K562 (cell line): ENCODE measurements around the gene LCLAT1. TPM values are rescaled to one million over a fixed set of nuclear protein-coding genes. Genes with fewer than 3 reads are reported as not detected.

Source experiments
- ATAC-seq: fragments of 200-7000 bp; cut with Tn5 transposase; 3 replicates; pipeline ENCODE4 v1.9.1; 2020; ENCODE audit warnings: moderate library complexity
- BruUV-seq: library from RNA; stranded (reverse); fragments of 400-500 nt; replicated peaks from 2 replicates; lab custom pipeline; 2021; lab: Mats Ljungman, UMichigan
- CTCF ChIA-PET: fragments of 300-600 bp; formaldehyde crosslinking; extraction: SDS; loops from one replicate; lab custom pipeline; 2021; ENCODE audit warnings: low intra/inter-chr PET ratio; lab: Yijun Ruan, JAX
- POLR2A ChIA-PET: fragments of 300-600, 350-650 bp; sonication (Branson Sonifier 250); formaldehyde crosslinking; extraction: SDS; loops from one replicate; lab custom pipeline; 2021; ENCODE audit warnings: antibody characterized with exemption, inconsistent platforms; lab: Yijun Ruan, JAX
- DNase-seq, 4 experiments: peaks; one replicate each; pipeline versions ENCODE4 v3.0.0 to v3.0.0-alpha.2; 2011 to 2018; ENCODE audit warnings: low spot score in 3 of 4, mixed read lengths in 3 of 4; ENCODE audit errors: extremely low read depth in 1 of 4
- FAIRE-seq: peaks from 2 replicates; lab custom pipeline; 2011; peaks lifted over from hg19 to GRCh38; lab: Jason Lieb, UNC
- H2AFZ ChIP-seq: 2 replicates; pipeline ENCODE4 v1.6.0; 2011; ENCODE audit warnings: low read depth, low read length, control low read depth, inconsistent platforms
- H3K27ac ChIP-seq: fragments of 200-600 bp; 3 replicates; pipeline ENCODE4 v1.8.0; 2011; ENCODE audit warnings: low read depth, mild to moderate bottlenecking, control low read depth, inconsistent platforms, low read length, moderate library complexity, mixed read lengths; ENCODE audit errors: extremely low read depth
- H3K27me3 ChIP-seq, 2 experiments: fragments of 300-600 bp in 1 of 2; 2 replicates in 1 of 2; 3 replicates in 1 of 2; pipeline versions ENCODE4 v1.6.0 to v1.8.0; 2011; ENCODE audit warnings: inconsistent platforms in 2 of 2, low read length in 2 of 2, mild to moderate bottlenecking in 1 of 2, mixed read lengths in 1 of 2, moderate library complexity in 1 of 2; ENCODE audit not compliant: control insufficient read depth in 2 of 2, insufficient read depth in 2 of 2
- H3K36me3 ChIP-seq: fragments of 300-600 bp; 3 replicates; pipeline ENCODE4 v1.8.0; 2011; ENCODE audit warnings: mild to moderate bottlenecking, low read length, inconsistent platforms; ENCODE audit not compliant: control insufficient read depth, insufficient read depth
- H3K4me1 ChIP-seq, 2 experiments: fragments of 200-600 bp in 1 of 2; replicated peaks in 1 of 2; 2 replicates in 1 of 2; 3 replicates in 1 of 2; pipeline versions ENCODE4 v1.5.1 to v1.8.0; 2011; ENCODE audit warnings: inconsistent platforms in 2 of 2, low read length in 2 of 2, mild to moderate bottlenecking in 1 of 2, mixed read lengths in 1 of 2, moderate library complexity in 1 of 2; ENCODE audit not compliant: control insufficient read depth in 2 of 2, insufficient read depth in 2 of 2
- H3K4me2 ChIP-seq: 2 replicates; pipeline ENCODE4 v1.6.1; 2011; ENCODE audit warnings: low read length, control low read depth, inconsistent platforms, mixed read lengths; ENCODE audit not compliant: insufficient read depth
- H3K4me3 ChIP-seq: fragments of 200-600 bp; sonication (generic), shearing (Covaris generic); 2 replicates; pipeline ENCODE4 v1.5.1; 2016; ENCODE audit warnings: control low read depth, inconsistent platforms
- H3K79me2 ChIP-seq: fragments of 200-600 bp; 3 replicates; pipeline ENCODE4 v1.8.0; 2011; ENCODE audit warnings: low read length, inconsistent platforms; ENCODE audit not compliant: control insufficient read depth, insufficient read depth
- H3K9ac ChIP-seq, 2 experiments: 2 replicates each; pipeline versions ENCODE4 v1.6.0 to v1.6.1; 2011; ENCODE audit warnings: low read depth in 2 of 2, low read length in 2 of 2, control low read depth in 1 of 2, inconsistent platforms in 1 of 2, mild to moderate bottlenecking in 1 of 2, mixed read lengths in 1 of 2; ENCODE audit not compliant: insufficient read depth in 1 of 2
- H3K9me1 ChIP-seq: one replicate; pipeline ENCODE4 v1.6.0; 2011; ENCODE audit warnings: inconsistent platforms, mild to moderate bottlenecking, low read length, moderate library complexity; ENCODE audit not compliant: control insufficient read depth, insufficient read depth
- H3K9me3 ChIP-seq: replicated peaks from 2 replicates; pipeline ENCODE4 v1.5.1; 2011; ENCODE audit warnings: low read depth, low read length, inconsistent platforms; ENCODE audit not compliant: control insufficient read depth, insufficient read depth
- H4K20me1 ChIP-seq: replicated peaks from 2 replicates; pipeline ENCODE4 v1.6.1; 2011; ENCODE audit warnings: low read length, inconsistent platforms, mixed read lengths; ENCODE audit not compliant: control insufficient read depth, insufficient read depth
- BRD9 ChIP-seq: fragments of 450-650 bp; IDR thresholded peaks from 2 replicates; pipeline ENCODE4 v1.6.1; 2018; ENCODE audit warnings: low read depth; ENCODE audit not compliant: partially characterized antibody
- ELF2 ChIP-seq: fragments of 250-450 bp; sonication (Bioruptor Pico); IDR thresholded peaks from 2 replicates; pipeline ENCODE4 v1.5.0; 2021; ENCODE audit warnings: mild to moderate bottlenecking
- EZH2 ChIP-seq: IDR thresholded peaks from 2 replicates; pipeline ENCODE4 v1.6.1; 2012; ENCODE audit warnings: low read depth, mild to moderate bottlenecking, inconsistent platforms, low read length, borderline replicate concordance
- LCOR ChIP-seq: sonication (generic); formaldehyde crosslinking; IDR thresholded peaks from 2 replicates; pipeline ENCODE4 v1.8.0; 2022; ENCODE audit warnings: mild to moderate bottlenecking, missing genetic modification reagents
- MCM7 ChIP-seq, 2 experiments: fragments of 450-650 bp; IDR thresholded peaks; 2 replicates each; pipeline ENCODE4 v1.6.1; 2016 to 2018
- NR2C1 ChIP-seq, 2 experiments: fragments of 450-650 bp; IDR thresholded peaks; 2 replicates each; pipeline ENCODE4 v1.6.1; 2017; ENCODE audit warnings: mild to moderate bottlenecking in 2 of 2, antibody characterized with exemption in 1 of 2, inconsistent platforms in 1 of 2, missing compliant biosample characterization in 1 of 2, missing genetic modification characterization in 1 of 2
- NR3C1 ChIP-seq: sonication (generic); formaldehyde crosslinking; IDR thresholded peaks from 2 replicates; pipeline ENCODE4 v1.8.1; 2022; ENCODE audit warnings: missing genetic modification reagents
- NRF1 ChIP-seq, 2 experiments: fragments of 450-650 bp; IDR thresholded peaks in 1 of 2; conservative IDR thresholded peaks in 1 of 2; 2 replicates each; pipeline ENCODE4 v1.6.1; 2014; ENCODE audit warnings: mild to moderate bottlenecking in 2 of 2
- SETDB1 ChIP-seq: IDR thresholded peaks from one replicate; pipeline ENCODE4 v1.6.1; 2012; ENCODE audit warnings: low read length, control low read depth, inconsistent platforms
- TRIM28 ChIP-seq: fragments of 450-650 bp; IDR thresholded peaks from 2 replicates; pipeline ENCODE4 v1.6.1; 2017
- ZBED1 ChIP-seq: IDR thresholded peaks from 2 replicates; pipeline ENCODE4 v1.6.1; 2014
- ZNF408 ChIP-seq: fragments of 250-450 bp; sonication (Bioruptor Pico); IDR thresholded peaks from 2 replicates; pipeline ENCODE4 v1.4.0; 2020; ENCODE audit warnings: low read depth, mild to moderate bottlenecking, moderate library complexity
- ZSCAN32 ChIP-seq: fragments of 450-650 bp; formaldehyde crosslinking; IDR thresholded peaks from 2 replicates; pipeline ENCODE4 v1.4.0; 2020; ENCODE audit warnings: mild to moderate bottlenecking, moderate library complexity
- WGBS: fragments of 100-300 bp; shearing (Covaris generic); methylation state at CpG from one replicate; pipeline ENCODE4 v1.1.6; 2016; ENCODE audit warnings: low coverage, mixed read lengths; ENCODE audit not compliant: insufficient coverage; ENCODE audit errors: missing lambda C conversion rate; 5-methylcytosine and 5-hydroxymethylcytosine counted together
- in situ Hi-C: fragments of 300-500 bp; cut with MboI; formaldehyde crosslinking; loops from 4 replicates; pipeline ENCODE4 v1.15.0; 2018; ENCODE audit warnings: inconsistent platforms, mixed read lengths
- intact Hi-C: fragments of 100-400 bp; cut with micrococcal nuclease; formaldehyde crosslinking; loops from 2 replicates; pipeline ENCODE4 v1.14.2; 2022
- polyA plus RNA-seq, 8 experiments: library from polyadenylated mRNA; depleted of rRNA in 4 of 8; stranded (reverse) in 5 of 8; unstranded in 3 of 8; fragments of >200 nt; fragmentation: Nextera tagmentation in 2 of 8; fragmentation: Illumina TruSeq in 1 of 8; extraction: Ambion mirVana in 2 of 8; extraction: Trizol in 1 of 8; gene quantifications; 2 replicates each; pipeline versions ENCODE4 v1.2.1 to v1.2.3, GENCODE V29; 2011 to 2014; ENCODE audit warnings: inconsistent platforms in 1 of 8, missing spikeins in 1 of 8
- total RNA-seq, 7 experiments: library from RNA; depleted of rRNA in 6 of 7; stranded (reverse); fragments of >200 nt in 6 of 7; fragmentation: Illumina TruSeq in 2 of 7; extraction: Trizol in 2 of 7; gene quantifications; 2 replicates each; pipeline versions ENCODE4 v1.2.1 to v1.2.3, GENCODE V29; 2011 to 2021; ENCODE audit warnings: low replicate concordance in 1 of 7

Gene LCLAT1
- total and polyA plus RNA-seq, 9 of the 15 experiments (the other 6 are each of a cell fraction or from before 2014, with no cell fraction given) = 8.9 to 63.3 (median 25.4) TPM

DNA sequence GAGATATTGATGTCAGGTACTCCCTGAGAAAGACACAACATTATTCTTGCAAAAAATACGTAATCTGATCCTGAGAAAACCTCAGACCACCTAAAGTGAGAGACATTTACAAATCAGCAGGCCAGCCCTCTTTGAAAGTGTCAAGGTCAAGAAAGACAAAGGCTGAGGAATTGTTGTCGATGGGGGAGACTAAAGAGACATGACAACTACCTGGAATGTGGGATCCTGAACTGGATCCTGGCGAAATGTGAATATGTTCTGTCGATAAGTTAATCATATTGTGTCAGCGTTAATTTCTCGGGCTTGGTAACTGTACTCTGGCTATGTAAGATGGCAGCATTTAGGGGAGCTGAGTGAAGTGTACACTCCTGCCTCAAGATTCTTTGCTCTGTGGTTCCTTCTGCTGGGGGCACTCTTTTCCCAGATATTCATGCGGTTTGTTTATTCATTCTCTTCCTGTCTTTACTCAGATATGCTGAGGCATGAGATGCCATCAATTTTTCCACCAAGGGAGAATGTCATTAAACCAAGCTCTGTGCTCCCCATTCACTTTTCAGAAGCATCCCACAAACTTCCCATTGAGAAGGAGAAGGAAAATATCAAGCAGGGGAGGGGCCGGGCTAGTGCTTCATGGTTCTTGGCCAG is 205.3 kb downstream of the LCLAT1 start (continued):
- TF ChIP-seq LCOR (CRISPR knock-in tag) = no peak
- TF ChIP-seq NR2C1 (IDR thresholded peaks at IDR 0.05) = no peak
- no peak for TF ChIP-seq NR2C1 (tag; IDR thresholded peaks at IDR 0.05)
- no peak for TF ChIP-seq ELF2 (CRISPR knock-in tag)
- no peak for TF ChIP-seq ZBED1
- no peak for TF ChIP-seq EZH2
- TF ChIP-seq ZNF408 (CRISPR knock-in tag) = no peak
- TF ChIP-seq TRIM28 = no peak
- TF ChIP-seq ZSCAN32 (CRISPR knock-in tag) = no peak
- no peak for TF ChIP-seq MCM7 (IDR thresholded peaks at IDR 0.05)
- TF ChIP-seq NRF1 (conservative IDR thresholded peaks at IDR 0.05 in 1 of 2, IDR thresholded peaks at IDR 0.05 in 1 of 2) = no peak

DNA sequence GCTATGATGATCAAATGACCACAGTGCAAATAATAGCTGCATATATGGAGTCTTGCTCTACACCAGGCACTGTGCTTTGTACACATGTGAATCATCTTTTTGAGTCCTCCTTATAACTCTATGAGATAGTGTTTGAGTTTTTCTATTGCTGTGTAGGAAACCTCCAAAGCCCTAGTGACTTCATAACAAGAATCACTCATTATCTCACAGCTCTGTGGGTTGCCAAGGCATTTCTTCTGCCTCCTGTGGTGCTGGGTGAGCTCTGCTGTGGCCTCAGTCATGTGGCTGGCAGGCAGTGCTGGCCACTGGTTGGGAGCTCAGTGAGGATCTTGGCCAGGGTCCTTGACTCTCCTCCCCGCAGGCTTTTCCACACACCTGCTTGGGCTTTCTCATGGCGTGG is 206.8 kb downstream of the LCLAT1 start:
- Histone ChIP-seq H3K4me3 (no peak overlapping the region), H3K9me1 (no peaks in the 10 kb centered on the region), H4K20me1 (no peaks in the 10 kb centered on the region), H3K27ac (no peak overlapping the region), H3K9me3 (no peaks in the 10 kb centered on the region), H3K4me1 (peaks cover 0 to 14% of the 10 kb centered on the region in 2 experiments; a peak in 2 of 5 replicates), H3K27me3 (peaks cover 6 to 35% of the 10 kb centered on the region in 2 experiments; a peak in 4 of 5 replicates), H3K36me3 (no peaks in the 10 kb centered on the region), H3K79me2 (no peaks in the 10 kb centered on the region), H2AFZ (no peak overlapping the region), H3K4me2 (no peak overlapping the region), H3K9ac (no peak overlapping the region)
- ChIA-PET CTCF (no interaction called here), POLR2A (interaction anchor here (0.7 to 3.1 kb wide), 3 partner anchors 7 to 423 kb away, joined by 3 to 23 read pairs (median 3); partner anchors contain the start of gene LBH)
- ATAC-seq (no peak), DNase-seq (no peak), FAIRE-seq (no peak)
- no TSS peak for BruUV-seq
- in situ Hi-C loops = no loop called here
- TF ChIP-seq BRD9 = no peak
- TF ChIP-seq NR3C1 = no peak
- TF ChIP-seq SETDB1 = no peak
- 11% methylated on average over 2 of the region's 2 CpGs for WGBS
- intact Hi-C loops = no loop called here
